Measurements from ENCODE around the gene PHOSPHO1.
"Not testable (repeated sequence)": the region's sequence is repeated elsewhere in the genome, so short reads cannot be mapped to it uniquely, and the experiment has no call there.

PHOSPHO1 gene

GRCh38 chr17:49191409-49191916 lies 39.1 kb downstream of the PHOSPHO1 start:
- FAIRE-seq, result peak; percentile 69

- FAIRE-seq, result no peak
Measured at GRCh38 chr17:49190932-49191331, 39.7 kb downstream of the PHOSPHO1 start.

- no peak for FAIRE-seq
Measured at GRCh38 chr17:49187301-49187700, 43.3 kb downstream of the PHOSPHO1 start.

GRCh38 chr17:49185381-49185780 lies 45.2 kb downstream of the PHOSPHO1 start:
- FAIRE-seq, result not testable (repeated sequence)

- not testable (repeated sequence) for FAIRE-seq
Measured at GRCh38 chr17:49184522-49184921, 46.1 kb downstream of the PHOSPHO1 start.

DNA sequence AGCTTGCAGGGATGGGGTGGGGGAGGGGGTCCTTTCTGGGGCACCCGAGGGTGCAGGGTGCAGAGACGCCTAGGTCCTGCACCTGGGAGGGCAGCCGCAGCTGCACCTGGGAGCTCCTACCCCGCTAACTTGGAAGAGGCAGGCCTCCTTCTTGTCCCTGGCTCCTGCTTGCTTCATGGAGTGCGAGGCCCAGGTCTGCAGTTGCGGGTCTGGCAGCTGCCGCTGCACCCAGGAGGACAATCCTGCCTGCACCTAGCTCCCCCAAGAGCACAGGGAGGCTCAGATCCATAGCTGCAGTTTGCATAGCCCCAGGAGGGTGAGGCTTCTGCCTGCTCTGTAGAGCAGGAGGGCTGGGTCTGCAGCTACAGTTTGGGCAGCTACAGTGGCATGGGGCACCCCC lies 46.8 kb downstream of the PHOSPHO1 start:
- no peak for FAIRE-seq

GRCh38 chr17:49183341-49183740 lies 47.2 kb downstream of the PHOSPHO1 start:
- no peak for FAIRE-seq

- no peak for FAIRE-seq
Measured at GRCh38 chr17:49180998-49181635, 49.5 kb downstream of the PHOSPHO1 start.

DNA sequence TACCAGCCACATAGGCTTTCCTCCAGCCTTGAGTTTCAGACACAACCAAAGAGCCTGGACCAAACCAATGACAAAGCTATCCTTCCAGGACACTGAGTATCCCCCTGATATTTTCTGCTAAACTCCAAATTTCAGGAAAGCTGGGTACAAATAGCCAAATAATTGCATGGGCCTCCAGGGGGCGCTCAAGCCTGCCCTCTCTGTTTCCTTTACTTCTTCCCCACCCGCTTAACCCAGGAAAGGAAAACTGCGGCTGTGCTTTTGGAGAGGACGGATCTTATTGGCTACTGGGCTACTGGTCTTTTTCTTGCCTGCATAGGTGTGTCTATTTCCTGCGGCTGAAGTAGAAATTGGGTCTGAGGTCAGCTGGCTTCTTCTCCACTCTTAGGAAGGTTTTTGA lies 50.3 kb downstream of the PHOSPHO1 start:
- FAIRE-seq, result no peak

- FAIRE-seq, result not testable (repeated sequence)
Measured at GRCh38 chr17:49175978-49176377, 54.6 kb downstream of the PHOSPHO1 start.

Measured in colon (tissue), 2 donors.